HEK293T (cell line): ENCODE results near the gene DRAM2.

ENCODE experiments used
- BHLHE40 ChIP-seq: fragments of 450-650 bp; IDR thresholded peaks from 2 replicates; pipeline ENCODE4 v1.6.1; 2016; ENCODE audit warnings: mild to moderate bottlenecking, moderate library complexity, borderline replicate concordance
- ELF4 ChIP-seq: fragments of 450-650 bp; IDR thresholded peaks from 2 replicates; pipeline ENCODE4 v1.6.1; 2017; ENCODE audit warnings: antibody characterized with exemption
- FOXA1 ChIP-seq: fragments of 450-650 bp; IDR thresholded peaks from 2 replicates; pipeline ENCODE4 v1.6.1; 2016; ENCODE audit warnings: mild to moderate bottlenecking
- FOXM1 ChIP-seq: fragments of 450-650 bp; IDR thresholded peaks from 2 replicates; pipeline ENCODE4 v1.6.1; 2017; ENCODE audit warnings: mild to moderate bottlenecking, borderline replicate concordance
- HDGF ChIP-seq: fragments of 450-650 bp; IDR thresholded peaks from 2 replicates; pipeline ENCODE4 v1.6.1; 2017; ENCODE audit warnings: antibody characterized with exemption, borderline replicate concordance
- NFRKB ChIP-seq: fragments of 450-650 bp; IDR thresholded peaks from 2 replicates; pipeline ENCODE4 v1.6.1; 2016; ENCODE audit warnings: mild to moderate bottlenecking, moderate library complexity
- SP1 ChIP-seq: fragments of 450-650 bp; IDR thresholded peaks from 2 replicates; pipeline ENCODE4 v1.6.1; 2017
- ZNF384 ChIP-seq: fragments of 450-650 bp; IDR thresholded peaks from 2 replicates; pipeline ENCODE4 v1.6.1; 2016

GRCh38 chr1:111164151-111164550 is 24.3 kb upstream of the DRAM2 start:
- TF ChIP-seq ZNF384: no peak
- TF ChIP-seq SP1: no peak
- TF ChIP-seq ELF4: no peak
- no peak for TF ChIP-seq NFRKB
- no peak for TF ChIP-seq FOXA1
- no peak for TF ChIP-seq FOXM1
- no peak for TF ChIP-seq BHLHE40
- TF ChIP-seq HDGF: no peak
